DND-41 (cell line): Measurements from ENCODE around the gene PYGO2.

ENCODE experiments used
- ATAC-seq: fragments of 200-7000 bp; cut with Tn5 transposase; 3 replicates; pipeline ENCODE4 v1.9.1; 2021; ENCODE audit warnings: low read depth; ENCODE audit not compliant: insufficient read depth
- DNase-seq: peaks from one replicate; pipeline ENCODE4 v3.0.0-alpha.2; 2020
- H2AFZ ChIP-seq: 2 replicates; pipeline ENCODE4 v1.6.0; 2012; ENCODE audit warnings: low read depth, low read length
- H3K27ac ChIP-seq: 2 replicates; pipeline ENCODE4 v1.5.1; 2012; ENCODE audit warnings: low read length, inconsistent platforms
- H3K27me3 ChIP-seq: fragments of 200-600 bp; sonication (generic); 2 replicates; pipeline ENCODE4 v1.6.0; 2012; ENCODE audit warnings: low read length, mild to moderate bottlenecking, inconsistent platforms; ENCODE audit not compliant: insufficient read depth, poor library complexity
- H3K36me3 ChIP-seq: 2 replicates; pipeline ENCODE4 v1.5.1; 2012; ENCODE audit warnings: low read length, inconsistent platforms; ENCODE audit not compliant: insufficient read depth
- H3K4me1 ChIP-seq: 2 replicates; pipeline ENCODE4 v1.5.1; 2012; ENCODE audit warnings: mild to moderate bottlenecking, low read length; ENCODE audit not compliant: insufficient read depth
- H3K4me2 ChIP-seq: 2 replicates; pipeline ENCODE4 v1.6.0; 2012; ENCODE audit warnings: mild to moderate bottlenecking, moderate library complexity, low read length, inconsistent platforms; ENCODE audit not compliant: insufficient read depth
- H3K4me3 ChIP-seq, 2 experiments: fragments of 200-600 bp in 1 of 2; shearing (Covaris generic) in 1 of 2; 2 replicates each; pipeline ENCODE4 v1.5.1; 2012 to 2016; ENCODE audit warnings: inconsistent platforms in 2 of 2, low read length in 2 of 2, mild to moderate bottlenecking in 2 of 2, low read depth in 1 of 2, moderate library complexity in 1 of 2
- H3K79me2 ChIP-seq: 2 replicates; pipeline ENCODE4 v1.6.0; 2012; ENCODE audit warnings: low read length, inconsistent platforms; ENCODE audit not compliant: insufficient read depth
- H3K9ac ChIP-seq: 2 replicates; pipeline ENCODE4 v1.6.0; 2012; ENCODE audit warnings: low read depth, mild to moderate bottlenecking, inconsistent platforms, low read length, moderate library complexity
- H3K9me3 ChIP-seq: 2 replicates; pipeline ENCODE4 v1.5.1; 2012; ENCODE audit warnings: low read length, moderate library complexity, mild to moderate bottlenecking, inconsistent platforms; ENCODE audit not compliant: insufficient read depth, severe bottlenecking
- H4K20me1 ChIP-seq: 2 replicates; pipeline ENCODE4 v1.6.0; 2012; ENCODE audit warnings: low read length; ENCODE audit not compliant: insufficient read depth
- EZH2 ChIP-seq: IDR thresholded peaks from 3 replicates; pipeline ENCODE4 v1.6.1; 2012; ENCODE audit warnings: borderline replicate concordance, low read depth, mild to moderate bottlenecking, moderate library complexity, low read length, inconsistent platforms; ENCODE audit not compliant: severe bottlenecking
- TF ChIP-seq, protein P1 (sequence below): IDR thresholded peaks from 2 replicates; pipeline ENCODE4 v1.5.1; 2012; ENCODE audit warnings: borderline replicate concordance, low read length, moderate library complexity, mild to moderate bottlenecking; ENCODE audit not compliant: poor library complexity, severe bottlenecking; ENCODE audit errors: extremely low read depth

Gene PYGO2

GRCh38 chr1:155000411-155000725 is 38.8 kb upstream of the PYGO2 start:
- H3K27me3 ChIP-seq = peaks cover 55% of the 10 kb centered on the region
- no peaks in the 10 kb centered on the region for H3K79me2 ChIP-seq
- no peak overlapping the region; the same call in 1 of the 2 replicates for H3K4me2 ChIP-seq
- H3K4me1 ChIP-seq = peaks cover 37% of the 10 kb centered on the region
- no peak overlapping the region for H3K9ac ChIP-seq
- H3K9me3 ChIP-seq = no peaks in the 10 kb centered on the region
- no peak overlapping the region for H3K4me3 ChIP-seq
- no peak overlapping the region for H2AFZ ChIP-seq
- H3K27ac ChIP-seq = no peak overlapping the region
- H3K36me3 ChIP-seq = no peaks in the 10 kb centered on the region
- no peak for ATAC-seq
- TF ChIP-seq, protein P1, sequence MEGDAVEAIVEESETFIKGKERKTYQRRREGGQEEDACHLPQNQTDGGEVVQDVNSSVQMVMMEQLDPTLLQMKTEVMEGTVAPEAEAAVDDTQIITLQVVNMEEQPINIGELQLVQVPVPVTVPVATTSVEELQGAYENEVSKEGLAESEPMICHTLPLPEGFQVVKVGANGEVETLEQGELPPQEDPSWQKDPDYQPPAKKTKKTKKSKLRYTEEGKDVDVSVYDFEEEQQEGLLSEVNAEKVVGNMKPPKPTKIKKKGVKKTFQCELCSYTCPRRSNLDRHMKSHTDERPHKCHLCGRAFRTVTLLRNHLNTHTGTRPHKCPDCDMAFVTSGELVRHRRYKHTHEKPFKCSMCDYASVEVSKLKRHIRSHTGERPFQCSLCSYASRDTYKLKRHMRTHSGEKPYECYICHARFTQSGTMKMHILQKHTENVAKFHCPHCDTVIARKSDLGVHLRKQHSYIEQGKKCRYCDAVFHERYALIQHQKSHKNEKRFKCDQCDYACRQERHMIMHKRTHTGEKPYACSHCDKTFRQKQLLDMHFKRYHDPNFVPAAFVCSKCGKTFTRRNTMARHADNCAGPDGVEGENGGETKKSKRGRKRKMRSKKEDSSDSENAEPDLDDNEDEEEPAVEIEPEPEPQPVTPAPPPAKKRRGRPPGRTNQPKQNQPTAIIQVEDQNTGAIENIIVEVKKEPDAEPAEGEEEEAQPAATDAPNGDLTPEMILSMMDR = no peak
- no peak for TF ChIP-seq EZH2
- peaks cover 68% of the 10 kb centered on the region for H4K20me1 ChIP-seq
- DNase-seq = no peak

DNA sequence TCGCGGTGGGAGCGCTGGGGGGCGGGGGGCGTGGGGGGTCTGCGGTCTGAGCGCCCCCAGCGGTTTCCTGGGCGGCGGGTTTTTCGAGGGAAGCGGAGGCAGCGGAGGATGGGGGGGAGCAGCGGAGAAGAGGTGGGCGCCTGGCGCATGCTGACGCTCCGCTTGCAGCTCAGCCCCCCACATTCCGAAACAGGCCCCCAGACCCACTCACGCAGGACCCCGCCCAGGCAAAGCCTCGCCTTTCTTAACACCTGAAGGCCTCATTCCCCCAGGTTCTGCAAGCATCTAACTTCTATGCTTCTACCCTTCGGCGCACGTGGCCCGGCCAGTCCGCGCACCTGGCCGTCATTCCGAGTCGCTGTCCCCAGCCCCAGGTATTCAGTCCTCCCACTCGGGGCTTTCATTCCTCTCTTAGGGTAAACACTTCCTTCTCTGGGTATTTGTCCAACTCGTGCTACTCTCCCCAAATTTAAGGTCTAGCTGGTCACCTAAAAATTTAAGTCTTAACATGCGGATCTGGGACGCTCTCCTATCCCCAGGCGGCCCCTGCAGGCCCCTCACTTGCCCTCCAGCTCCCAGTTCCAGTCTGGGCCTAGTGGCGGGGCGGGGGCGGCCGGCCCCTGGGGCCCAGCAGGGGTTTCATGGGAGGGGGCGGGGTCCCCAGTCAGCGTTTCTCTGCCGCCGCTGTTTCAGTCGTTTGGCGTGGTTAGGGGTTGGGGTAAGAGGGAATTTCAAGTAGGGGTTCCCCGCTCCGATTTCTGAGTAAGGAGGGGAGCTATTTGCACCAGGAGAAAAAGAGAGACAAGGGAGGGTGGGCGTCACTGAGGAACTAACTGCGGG is 38.2 kb upstream of the PYGO2 start:
- Histone ChIP-seq H3K4me1 (peaks cover 37% of the 10 kb centered on the region), H3K27ac (no peak overlapping the region), H3K9me3 (no peaks in the 10 kb centered on the region), H3K36me3 (no peaks in the 10 kb centered on the region), H3K4me3 (no peak overlapping the region), H3K79me2 (no peaks in the 10 kb centered on the region), H4K20me1 (peaks cover 65% of the 10 kb centered on the region), H2AFZ (no peak overlapping the region), H3K27me3 (peaks cover 55% of the 10 kb centered on the region), H3K9ac (no peak overlapping the region), H3K4me2 (0 out of 2 replicates have a peak overlapping the region, but pooled peaks have one; percentile 11)
- TF ChIP-seq, protein P1 = no peak
- no peak for TF ChIP-seq EZH2
- no peak for ATAC-seq
- no peak for DNase-seq

DNA sequence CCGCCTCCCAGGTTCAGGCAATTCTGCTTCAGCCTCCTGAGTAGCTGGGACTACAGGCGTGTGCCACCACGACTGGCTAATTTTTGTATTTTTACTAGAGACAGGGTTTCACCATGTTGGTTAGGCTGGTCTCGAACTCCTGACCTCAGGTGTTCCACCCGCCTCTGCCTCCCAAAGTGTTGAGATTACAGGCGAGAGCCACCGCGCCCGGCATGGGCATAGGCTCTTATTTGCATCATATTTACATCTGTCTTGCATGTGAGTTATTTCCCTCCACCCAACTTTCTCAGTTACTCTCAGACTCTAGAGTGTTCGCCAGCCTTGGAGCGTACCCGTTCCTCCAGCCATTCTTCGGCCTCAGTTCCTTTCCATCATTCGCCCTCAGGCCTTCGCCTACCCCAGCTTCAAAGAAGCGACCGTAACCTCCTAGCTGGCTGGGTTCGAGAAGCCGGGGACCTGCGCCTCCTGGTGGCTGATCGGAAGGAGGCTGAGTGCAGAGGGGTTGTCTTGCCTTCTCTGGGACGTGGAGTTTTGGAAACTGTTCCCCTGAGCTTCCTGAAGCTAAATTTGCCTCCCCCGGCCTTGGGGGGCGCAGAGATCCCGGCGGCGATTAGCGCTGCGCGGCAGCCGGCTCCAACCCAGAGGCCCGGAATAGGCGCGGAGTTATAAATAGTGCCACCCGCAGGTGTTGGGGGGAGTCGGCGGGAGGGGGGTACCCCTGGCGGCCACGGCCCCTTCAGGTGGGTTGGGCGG is 37.4 kb upstream of the PYGO2 start:
- no peak overlapping the region for H3K9ac ChIP-seq
- no peak overlapping the region for H2AFZ ChIP-seq
- TF ChIP-seq, protein P1 = peak; percentile 96
- no peak for TF ChIP-seq EZH2
- H4K20me1 ChIP-seq = peaks cover 67% of the 10 kb centered on the region
- no peak overlapping the region for H3K27ac ChIP-seq
- no peaks in the 10 kb centered on the region for H3K36me3 ChIP-seq
- ATAC-seq (peak; percentile 84), DNase-seq (peak; percentile 92)
- H3K9me3 ChIP-seq = no peaks in the 10 kb centered on the region
- peak overlapping the region; percentile 51 for H3K4me2 ChIP-seq
- no peaks in the 10 kb centered on the region for H3K79me2 ChIP-seq
- H3K4me3 ChIP-seq = 0 out of 4 replicates have a peak overlapping the region, but pooled peaks of 1 of the 2 experiments have one; percentile 15
- H3K27me3 ChIP-seq = peaks cover 55% of the 10 kb centered on the region
- peaks cover 37% of the 10 kb centered on the region for H3K4me1 ChIP-seq
